Mucosa of rectum (tissue), 2 donors: ENCODE measurements around the gene BIN1.

Source experiments
- H3K27ac ChIP-seq, 2 donors: one replicate each; pipeline ENCODE4 v1.7.0; 2013; ENCODE audit warnings: inconsistent platforms in 2 of 2, low read depth in 2 of 2, low read length in 2 of 2
- H3K27me3 ChIP-seq, 2 donors: one replicate each; pipeline ENCODE4 v1.7.0; 2013; ENCODE audit warnings: low read length in 2 of 2; ENCODE audit not compliant: control insufficient read depth in 2 of 2, insufficient read depth in 2 of 2
- H3K36me3 ChIP-seq, 2 donors: one replicate each; pipeline ENCODE4 v1.7.0; 2013; ENCODE audit warnings: low read length in 2 of 2; ENCODE audit not compliant: control insufficient read depth in 2 of 2, insufficient read depth in 2 of 2
- H3K4me1 ChIP-seq, 2 donors: one replicate each; pipeline ENCODE4 v1.7.0; 2013; ENCODE audit warnings: low read length in 2 of 2, mild to moderate bottlenecking in 1 of 2; ENCODE audit not compliant: control insufficient read depth in 2 of 2, insufficient read depth in 2 of 2
- H3K4me3 ChIP-seq, 2 donors: one replicate each; pipeline ENCODE4 v1.7.0; 2013; ENCODE audit warnings: low read length in 2 of 2
- H3K9ac ChIP-seq, 2 donors: one replicate each; pipeline ENCODE4 v1.7.0; 2013; ENCODE audit warnings: low read length in 2 of 2, low read depth in 1 of 2, mild to moderate bottlenecking in 1 of 2
- H3K9me3 ChIP-seq, 2 donors: one replicate each; pipeline ENCODE4 v1.7.0; 2013; ENCODE audit warnings: low read length in 2 of 2; ENCODE audit not compliant: control insufficient read depth in 2 of 2
- donor health status: healthy.
- donor health status: Normal muscosa, but diverticular disease.

Gene BIN1

DNA sequence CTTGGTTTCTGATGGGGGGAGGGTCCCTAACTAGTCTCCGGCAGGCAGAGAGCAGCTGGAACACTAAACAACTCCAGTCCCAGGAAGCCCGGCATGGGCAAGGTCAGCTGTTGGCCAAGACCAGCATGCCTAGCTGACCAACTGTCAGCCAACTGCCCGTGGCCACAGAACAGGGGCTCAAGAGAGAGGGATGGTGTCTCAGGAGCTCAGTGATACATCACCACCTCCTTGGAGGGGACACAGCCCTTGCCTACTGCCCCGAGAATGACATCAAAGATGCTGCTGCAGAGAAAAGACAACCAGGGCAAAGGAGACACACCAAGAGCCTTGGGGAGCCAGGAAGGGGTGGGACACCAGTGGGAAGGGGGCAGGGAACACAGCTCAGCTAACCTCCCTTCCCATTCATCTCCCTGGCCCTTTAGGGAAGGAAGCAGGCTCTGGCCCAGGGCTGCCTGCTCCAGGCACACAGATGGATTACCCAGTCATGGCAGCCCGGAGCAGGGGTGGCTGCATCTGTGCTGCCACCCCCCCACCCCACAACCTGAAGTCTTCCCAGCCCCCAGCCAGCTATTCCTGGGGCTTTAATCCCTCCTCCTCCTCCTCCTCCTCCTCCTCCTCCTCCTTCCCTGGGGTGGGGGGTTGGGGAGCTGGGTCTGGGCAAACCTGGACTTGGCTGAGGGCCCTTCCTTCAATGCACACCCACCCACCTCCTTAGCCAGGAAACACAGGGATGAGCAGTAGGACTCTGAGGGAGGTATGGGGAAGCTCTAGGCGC lies 1.9 kb downstream of the BIN1 start:
- H3K9me3 ChIP-seq: no peaks in the 10 kb centered on the region
- H3K4me3 ChIP-seq: peak overlapping the region; percentile 66 to 84
- no peaks in the 10 kb centered on the region for H3K27me3 ChIP-seq
- H3K36me3 ChIP-seq: no peaks in the 10 kb centered on the region
- peaks cover 33 to 36% of the 10 kb centered on the region in 2 donors for H3K4me1 ChIP-seq
- H3K9ac ChIP-seq: peak overlapping the region in 1 of 2 donors; percentile 73
- H3K27ac ChIP-seq: peak overlapping the region; percentile 1 to 77

DNA sequence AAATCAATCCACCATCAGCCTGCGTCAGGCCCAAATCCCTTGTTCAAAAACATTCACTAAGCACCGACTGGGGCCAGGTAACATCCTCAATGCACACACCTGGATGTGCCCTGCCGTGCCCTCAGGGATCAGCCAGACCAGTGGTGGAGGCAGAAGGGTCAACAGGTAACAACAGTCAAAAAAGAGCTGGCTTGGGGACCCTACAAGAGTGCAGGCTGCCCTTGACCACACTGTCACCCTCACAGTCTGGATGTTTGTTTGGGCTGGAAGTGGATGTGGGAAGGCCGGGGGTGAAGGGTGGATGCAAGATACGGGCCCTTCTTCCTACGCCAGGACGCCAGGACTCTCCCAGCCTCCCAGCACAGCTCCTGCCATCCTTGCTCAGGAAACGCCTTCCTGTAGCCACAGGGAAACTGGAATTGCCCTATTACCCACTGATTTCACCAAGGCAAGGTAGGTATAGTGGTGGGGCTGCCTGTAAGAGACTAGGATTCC lies 2.7 kb downstream of the BIN1 start:
- H3K4me1 ChIP-seq: peaks cover 34 to 38% of the 10 kb centered on the region in 2 donors
- H3K27ac ChIP-seq: peak overlapping the region in 1 of 2 donors; percentile 36
- no peak overlapping the region for H3K9ac ChIP-seq
- no peaks in the 10 kb centered on the region for H3K36me3 ChIP-seq
- no peaks in the 10 kb centered on the region for H3K27me3 ChIP-seq
- H3K4me3 ChIP-seq: no peak overlapping the region
- H3K9me3 ChIP-seq: no peaks in the 10 kb centered on the region

GRCh38 chr2:127103243-127104165 lies 3.5 kb downstream of the BIN1 start:
- Histone ChIP-seq H3K9me3 (no peaks in the 10 kb centered on the region), H3K27me3 (no peaks in the 10 kb centered on the region), H3K9ac (no peak overlapping the region), H3K4me3 (no peak overlapping the region), H3K4me1 (peaks cover 34 to 38% of the 10 kb centered on the region in 2 donors), H3K27ac (peak overlapping the region in 1 of 2 donors; percentile 36), H3K36me3 (no peaks in the 10 kb centered on the region)

- Histone ChIP-seq H3K27me3 (no peaks in the 10 kb centered on the region), H3K36me3 (no peaks in the 10 kb centered on the region), H3K4me1 (peaks cover 32 to 39% of the 10 kb centered on the region in 2 donors), H3K27ac (no peak overlapping the region), H3K4me3 (no peak overlapping the region), H3K9ac (no peak overlapping the region), H3K9me3 (no peaks in the 10 kb centered on the region)
Measured at GRCh38 chr2:127102521-127103242, 4.3 kb downstream of the BIN1 start.

DNA sequence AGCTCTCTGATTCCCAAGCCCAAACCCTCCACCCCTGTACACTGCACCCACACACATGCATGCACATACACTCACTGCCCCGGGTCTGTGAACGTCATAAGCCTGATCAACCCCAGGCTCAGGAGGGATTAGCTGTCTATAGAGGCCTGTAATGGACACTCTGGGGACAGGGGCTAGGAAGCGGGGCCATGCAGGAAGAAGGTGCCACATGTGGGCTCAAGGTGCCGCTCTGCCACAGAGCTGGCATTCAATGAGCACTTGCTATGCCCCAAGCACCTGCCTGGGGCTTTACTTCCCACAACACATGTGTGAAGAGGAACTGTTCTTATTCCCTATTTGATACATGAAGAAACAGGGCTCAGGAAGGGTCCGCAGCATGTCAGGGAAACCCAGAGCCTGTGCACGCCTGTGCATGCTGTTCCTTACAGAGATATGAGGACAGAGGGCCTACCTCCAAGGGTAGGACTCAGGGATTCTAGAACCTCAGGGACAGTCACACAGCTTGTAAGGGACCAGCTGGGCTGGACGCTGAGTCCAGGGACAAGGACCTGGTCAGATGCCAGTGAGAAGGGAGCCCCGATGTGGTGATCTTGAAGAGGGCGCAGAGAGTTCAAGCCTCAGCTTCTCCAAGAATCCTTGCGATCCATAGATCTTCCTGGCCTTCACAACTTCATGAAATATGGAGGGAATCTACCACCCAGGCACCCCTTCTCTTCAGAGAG lies 5.0 kb downstream of the BIN1 start:
- no peaks in the 10 kb centered on the region for H3K27me3 ChIP-seq
- no peak overlapping the region for H3K9ac ChIP-seq
- H3K27ac ChIP-seq: no peak overlapping the region
- peaks cover 38 to 45% of the 10 kb centered on the region in 2 donors for H3K4me1 ChIP-seq
- no peak overlapping the region for H3K4me3 ChIP-seq
- H3K9me3 ChIP-seq: no peaks in the 10 kb centered on the region
- H3K36me3 ChIP-seq: no peaks in the 10 kb centered on the region

DNA sequence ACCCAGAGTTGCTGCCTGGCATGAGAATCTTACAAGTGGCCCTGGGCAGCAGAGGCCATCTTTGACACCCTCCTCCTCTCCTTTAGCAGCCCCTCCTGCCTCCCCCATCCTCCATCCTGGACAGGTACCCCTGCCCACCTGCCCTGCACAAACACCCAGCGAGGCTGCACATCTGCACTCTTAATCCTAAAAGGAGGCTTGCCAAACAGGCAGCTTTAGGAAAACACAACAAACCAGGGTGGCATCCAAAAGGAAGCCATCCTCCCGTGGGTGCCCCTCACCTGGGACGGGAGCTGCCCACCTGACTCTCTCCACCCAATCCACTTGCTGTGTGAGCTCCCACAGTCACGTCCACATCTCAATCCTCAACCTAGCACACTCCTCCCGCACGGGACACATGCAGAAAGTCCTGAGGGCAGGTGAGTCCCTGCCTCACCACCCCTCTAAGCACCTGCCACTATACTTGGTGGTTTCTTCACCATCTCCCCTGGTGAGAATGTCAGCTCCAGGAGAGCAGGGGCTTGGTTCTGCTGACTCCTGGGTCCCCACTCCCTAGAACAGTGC lies 5.8 kb downstream of the BIN1 start:
- H3K27ac ChIP-seq: peak overlapping the region; percentile 76 to 85
- H3K36me3 ChIP-seq: no peaks in the 10 kb centered on the region
- peaks cover 46 to 51% of the 10 kb centered on the region in 2 donors for H3K4me1 ChIP-seq
- H3K27me3 ChIP-seq: no peaks in the 10 kb centered on the region
- no peaks in the 10 kb centered on the region for H3K9me3 ChIP-seq
- H3K9ac ChIP-seq: peak overlapping the region in 1 of 2 donors; percentile 65
- H3K4me3 ChIP-seq: peak overlapping the region; percentile 6 to 26

GRCh38 chr2:127100251-127101047 lies 6.5 kb downstream of the BIN1 start:
- Histone ChIP-seq H3K27me3 (no peaks in the 10 kb centered on the region), H3K4me3 (peak overlapping the region; percentile 6 to 26), H3K9me3 (no peaks in the 10 kb centered on the region), H3K9ac (peak overlapping the region; percentile 24 to 65), H3K4me1 (peaks cover 44 to 49% of the 10 kb centered on the region in 2 donors), H3K36me3 (no peaks in the 10 kb centered on the region), H3K27ac (peak overlapping the region; percentile 76 to 85)

DNA sequence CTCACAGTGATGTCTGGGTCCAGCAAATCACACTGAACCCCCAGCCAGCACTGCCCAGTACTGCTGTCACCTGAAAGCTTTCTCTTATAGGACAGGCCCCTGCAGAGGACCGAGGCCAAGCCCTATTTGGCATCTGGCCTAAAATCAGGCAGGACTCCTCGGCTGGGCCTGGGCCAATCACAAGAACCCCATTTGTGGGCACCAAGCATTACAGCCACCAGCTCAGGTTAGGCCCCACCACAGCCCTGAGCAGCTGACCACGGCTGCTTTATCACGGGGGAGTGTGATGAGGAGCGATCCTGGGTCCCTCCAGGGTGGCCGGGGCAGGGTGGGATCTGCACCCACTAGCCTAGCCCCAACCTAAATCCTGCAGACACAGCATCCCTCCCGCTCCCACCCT lies 8.2 kb downstream of the BIN1 start:
- H3K27ac ChIP-seq: no peak overlapping the region

More for the DNA sequence above, 8.2 kb downstream of the BIN1 start:
- H3K4me3 ChIP-seq: no peak overlapping the region
- no peak overlapping the region for H3K9ac ChIP-seq
- H3K4me1 ChIP-seq: peaks cover 45 to 51% of the 10 kb centered on the region in 2 donors
- H3K9me3 ChIP-seq: no peaks in the 10 kb centered on the region
- no peaks in the 10 kb centered on the region for H3K36me3 ChIP-seq
- H3K27me3 ChIP-seq: no peaks in the 10 kb centered on the region
